ENCODE data around the gene DOCK9.
"Not testable (repeated sequence)": the region's sequence is repeated elsewhere in the genome, so short reads cannot be mapped to it uniquely, and the experiment has no call there.

DOCK9 gene

DNA sequence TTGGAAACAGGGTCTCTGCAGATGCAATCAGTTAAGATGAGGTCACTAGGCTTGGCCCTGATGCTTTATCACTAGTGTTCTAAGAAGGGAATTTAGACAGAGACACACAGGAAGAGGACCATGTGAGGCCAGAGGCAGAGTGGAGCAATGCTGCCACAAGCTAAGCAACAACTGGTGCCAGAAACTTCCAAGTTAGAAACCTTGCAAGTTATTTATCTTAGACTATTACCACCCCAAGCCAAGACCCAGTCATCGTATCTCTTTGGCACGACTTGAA lies 81.1 kb downstream of the DOCK9 start:
- TF ChIP-seq, protein P1, sequence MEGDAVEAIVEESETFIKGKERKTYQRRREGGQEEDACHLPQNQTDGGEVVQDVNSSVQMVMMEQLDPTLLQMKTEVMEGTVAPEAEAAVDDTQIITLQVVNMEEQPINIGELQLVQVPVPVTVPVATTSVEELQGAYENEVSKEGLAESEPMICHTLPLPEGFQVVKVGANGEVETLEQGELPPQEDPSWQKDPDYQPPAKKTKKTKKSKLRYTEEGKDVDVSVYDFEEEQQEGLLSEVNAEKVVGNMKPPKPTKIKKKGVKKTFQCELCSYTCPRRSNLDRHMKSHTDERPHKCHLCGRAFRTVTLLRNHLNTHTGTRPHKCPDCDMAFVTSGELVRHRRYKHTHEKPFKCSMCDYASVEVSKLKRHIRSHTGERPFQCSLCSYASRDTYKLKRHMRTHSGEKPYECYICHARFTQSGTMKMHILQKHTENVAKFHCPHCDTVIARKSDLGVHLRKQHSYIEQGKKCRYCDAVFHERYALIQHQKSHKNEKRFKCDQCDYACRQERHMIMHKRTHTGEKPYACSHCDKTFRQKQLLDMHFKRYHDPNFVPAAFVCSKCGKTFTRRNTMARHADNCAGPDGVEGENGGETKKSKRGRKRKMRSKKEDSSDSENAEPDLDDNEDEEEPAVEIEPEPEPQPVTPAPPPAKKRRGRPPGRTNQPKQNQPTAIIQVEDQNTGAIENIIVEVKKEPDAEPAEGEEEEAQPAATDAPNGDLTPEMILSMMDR (IDR thresholded peaks at IDR 0.05; ENCODE audit: low read depth, low read length) = no peak
- no peak for DNase-seq (ENCODE audit: extremely low read depth, low read depth)

- no peak for DNase-seq (ENCODE audit: extremely low read depth, low read depth)
These were observed 81.6 kb downstream of the DOCK9 start for GRCh38 chr13:98896083-98896867.

DNA sequence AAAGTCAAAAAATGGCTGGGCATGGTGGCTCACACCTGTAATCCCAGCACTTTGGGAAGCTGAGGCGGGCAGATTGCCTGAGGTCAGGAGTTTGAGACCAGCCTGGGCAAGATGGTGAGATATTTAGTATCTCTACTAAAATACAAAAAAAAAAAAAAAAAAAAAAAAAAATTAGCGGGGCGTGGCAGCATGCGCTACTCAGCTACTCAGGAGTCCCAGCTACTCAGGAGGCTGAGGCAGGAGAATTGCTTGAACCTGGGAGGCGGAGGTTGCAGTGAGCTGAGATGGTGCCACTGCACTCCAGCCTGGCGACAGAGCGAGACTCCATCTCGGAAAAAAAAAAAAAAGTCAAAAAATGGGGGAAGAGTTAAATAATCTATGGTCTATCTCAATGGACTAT lies 83.0 kb downstream of the DOCK9 start:
- DNase-seq (ENCODE audit: extremely low read depth, low read depth) = not testable (repeated sequence)

More at GRCh38 chr13:98896083-98896867, 81.6 kb downstream of the DOCK9 start:
- TF ChIP-seq, protein P1 (IDR thresholded peaks at IDR 0.05; ENCODE audit: low read depth, low read length) = no peak

GRCh38 chr13:98893371-98893770 lies 84.5 kb downstream of the DOCK9 start:
- no peak for DNase-seq (ENCODE audit: extremely low read depth, low read depth)
- TF ChIP-seq, protein P1 (IDR thresholded peaks at IDR 0.05; ENCODE audit: low read depth, low read length) = no peak

GRCh38 chr13:98892821-98893220 lies 85.0 kb downstream of the DOCK9 start:
- no peak for DNase-seq (ENCODE audit: extremely low read depth, low read depth)

GRCh38 chr13:98892077-98892476 lies 85.8 kb downstream of the DOCK9 start:
- DNase-seq (ENCODE audit: extremely low read depth, low read depth) = no peak
- TF ChIP-seq, protein P1 (IDR thresholded peaks at IDR 0.05; ENCODE audit: low read depth, low read length) = no peak

More at GRCh38 chr13:98892821-98893220, 85.0 kb downstream of the DOCK9 start:
- TF ChIP-seq, protein P1 (IDR thresholded peaks at IDR 0.05; ENCODE audit: low read depth, low read length) = no peak

DNA sequence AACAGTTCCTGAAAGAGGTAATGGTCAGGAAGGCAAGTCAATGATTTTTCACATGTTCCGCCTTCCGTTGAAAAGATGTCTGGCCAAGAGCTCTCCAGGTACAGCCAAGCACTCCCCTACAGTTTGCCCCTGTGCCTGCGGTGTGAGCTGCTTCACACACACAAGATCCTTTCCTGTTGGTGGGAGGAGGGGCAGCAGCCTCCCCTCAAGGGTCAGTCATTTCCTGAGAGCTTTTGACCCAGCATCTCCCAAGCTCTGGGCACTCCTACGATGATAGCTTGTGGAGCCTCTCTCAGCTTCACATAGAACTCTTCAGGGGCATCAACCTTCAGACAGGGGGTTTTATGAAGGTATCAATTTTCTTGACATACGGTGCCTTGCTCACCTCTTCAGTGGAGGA lies 86.9 kb downstream of the DOCK9 start:
- TF ChIP-seq, protein P1 (IDR thresholded peaks at IDR 0.05; ENCODE audit: low read depth, low read length) = no peak
- no peak for DNase-seq (ENCODE audit: extremely low read depth, low read depth)

- TF ChIP-seq, protein P1 (IDR thresholded peaks at IDR 0.05; ENCODE audit: low read depth, low read length) = no peak
- DNase-seq (ENCODE audit: extremely low read depth, low read depth) = no peak
These were observed 87.7 kb downstream of the DOCK9 start for GRCh38 chr13:98890186-98890585.

All from AG09319 (cell line).